Mucosa of stomach (tissue), 1 donor: Measurements from ENCODE around the gene TDRKH.

ENCODE experiments used
- H3K27me3 ChIP-seq: one replicate; pipeline ENCODE4 v1.7.0; 2013; ENCODE audit warnings: mild to moderate bottlenecking, low read length; ENCODE audit not compliant: control insufficient read depth, insufficient read depth
- H3K36me3 ChIP-seq: one replicate; pipeline ENCODE4 v1.7.0; 2013; ENCODE audit warnings: low read length; ENCODE audit not compliant: control insufficient read depth, insufficient read depth
- H3K4me1 ChIP-seq: one replicate; pipeline ENCODE4 v1.7.0; 2013; ENCODE audit warnings: mild to moderate bottlenecking, low read length; ENCODE audit not compliant: control insufficient read depth, insufficient read depth
- H3K4me3 ChIP-seq: one replicate; pipeline ENCODE4 v1.7.0; 2013; ENCODE audit warnings: low read length
- H3K9ac ChIP-seq: one replicate; pipeline ENCODE4 v1.7.0; 2013; ENCODE audit warnings: mild to moderate bottlenecking, low read length, moderate library complexity
- H3K9me3 ChIP-seq: one replicate; pipeline ENCODE4 v1.7.0; 2013; ENCODE audit warnings: mild to moderate bottlenecking, low read length, moderate library complexity; ENCODE audit not compliant: control insufficient read depth
- donor health status: Pancreatic carcinoma.

The TDRKH gene, protein sequence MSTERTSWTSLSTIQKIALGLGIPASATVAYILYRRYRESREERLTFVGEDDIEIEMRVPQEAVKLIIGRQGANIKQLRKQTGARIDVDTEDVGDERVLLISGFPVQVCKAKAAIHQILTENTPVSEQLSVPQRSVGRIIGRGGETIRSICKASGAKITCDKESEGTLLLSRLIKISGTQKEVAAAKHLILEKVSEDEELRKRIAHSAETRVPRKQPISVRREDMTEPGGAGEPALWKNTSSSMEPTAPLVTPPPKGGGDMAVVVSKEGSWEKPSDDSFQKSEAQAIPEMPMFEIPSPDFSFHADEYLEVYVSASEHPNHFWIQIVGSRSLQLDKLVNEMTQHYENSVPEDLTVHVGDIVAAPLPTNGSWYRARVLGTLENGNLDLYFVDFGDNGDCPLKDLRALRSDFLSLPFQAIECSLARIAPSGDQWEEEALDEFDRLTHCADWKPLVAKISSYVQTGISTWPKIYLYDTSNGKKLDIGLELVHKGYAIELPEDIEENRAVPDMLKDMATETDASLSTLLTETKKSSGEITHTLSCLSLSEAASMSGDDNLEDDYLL

GRCh38 chr1:151790071-151790939 lies at the start of gene TDRKH:
TSS of gene TDRKH (minus strand) at chr1:151790500. CDS start at chr1:151783022, 7,478 bp downstream.
- Histone ChIP-seq H3K27me3 (no peaks in the 10 kb centered on the region), H3K4me1 (no peaks in the 10 kb centered on the region), H3K9me3 (no peaks in the 10 kb centered on the region), H3K36me3 (no peaks in the 10 kb centered on the region), H3K4me3 (peak within 1 kb of the TSS; percentile 81), H3K9ac (peak within 1 kb of the TSS; percentile 65)

DNA sequence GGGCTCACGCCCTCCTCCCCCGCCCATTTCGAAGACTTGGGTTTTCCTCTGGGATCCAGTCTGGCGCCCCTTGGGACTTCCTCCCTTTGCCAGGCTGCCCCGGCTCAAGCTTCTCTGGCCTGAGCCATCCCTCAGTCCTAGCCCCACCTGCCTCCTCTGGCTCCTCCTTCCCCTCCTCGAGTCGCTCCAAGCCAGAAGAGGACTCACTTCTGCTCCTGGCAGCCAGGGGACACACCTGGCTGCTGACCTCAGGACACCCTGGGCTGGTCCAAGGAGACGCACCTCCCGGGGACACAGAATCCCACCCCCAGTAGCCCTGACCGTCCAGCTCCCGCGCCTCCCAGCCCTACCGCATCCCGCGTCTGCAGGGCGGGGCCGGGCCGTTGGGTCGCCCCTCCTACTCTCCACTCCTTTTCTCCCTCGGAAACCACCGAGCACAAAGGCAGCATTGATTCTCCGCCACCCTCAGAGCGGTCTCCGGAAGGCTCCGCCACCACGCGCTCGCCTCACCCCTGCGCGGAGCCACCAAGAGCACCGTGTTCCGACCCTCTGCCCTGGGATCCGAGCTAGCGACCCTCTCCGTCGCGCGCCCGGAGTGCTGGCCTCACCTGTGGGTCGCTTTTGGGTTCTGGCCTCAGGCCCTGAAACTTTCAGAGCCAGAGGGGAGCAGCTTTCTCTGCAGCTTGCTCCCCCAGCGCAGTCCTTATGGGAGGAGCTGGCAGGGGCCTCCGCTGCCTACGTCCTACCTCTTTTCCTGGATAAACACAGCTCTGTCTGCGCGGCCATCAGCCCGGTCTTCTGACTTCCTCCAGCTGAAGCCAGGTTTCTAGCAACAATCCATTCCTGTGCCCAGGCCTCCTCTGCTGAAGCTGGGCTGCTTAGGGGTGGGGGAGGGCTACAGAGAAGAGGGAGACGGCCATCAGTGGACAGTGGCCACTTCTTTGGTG lies 49.4 kb upstream of the TDRKH start, which contains the start of gene C2CD4D:
Gene C2CD4D, minus strand, starts transcription at position 364 of the 947 bp plus-strand sequence. CDS start 831 bp downstream, outside the sequence.
- H3K4me3 ChIP-seq = peak within 1 kb of the TSS; percentile 57
- no peaks in the 10 kb centered on the region for H3K36me3 ChIP-seq
- peak within 1 kb of the TSS; percentile 87 for H3K9ac ChIP-seq
- H3K27me3 ChIP-seq = peaks cover 24% of the 10 kb centered on the region
- H3K9me3 ChIP-seq = no peaks in the 10 kb centered on the region
- peaks cover 29% of the 10 kb centered on the region for H3K4me1 ChIP-seq

GRCh38 chr1:151839082-151839412 lies 48.7 kb upstream of the TDRKH start:
- H3K4me1 ChIP-seq = peaks cover 29% of the 10 kb centered on the region
- H3K4me3 ChIP-seq = peak overlapping the region; percentile 57
- no peaks in the 10 kb centered on the region for H3K36me3 ChIP-seq
- H3K27me3 ChIP-seq = peaks cover 24% of the 10 kb centered on the region
- H3K9ac ChIP-seq = peak overlapping the region; percentile 87
- H3K9me3 ChIP-seq = no peaks in the 10 kb centered on the region

DNA sequence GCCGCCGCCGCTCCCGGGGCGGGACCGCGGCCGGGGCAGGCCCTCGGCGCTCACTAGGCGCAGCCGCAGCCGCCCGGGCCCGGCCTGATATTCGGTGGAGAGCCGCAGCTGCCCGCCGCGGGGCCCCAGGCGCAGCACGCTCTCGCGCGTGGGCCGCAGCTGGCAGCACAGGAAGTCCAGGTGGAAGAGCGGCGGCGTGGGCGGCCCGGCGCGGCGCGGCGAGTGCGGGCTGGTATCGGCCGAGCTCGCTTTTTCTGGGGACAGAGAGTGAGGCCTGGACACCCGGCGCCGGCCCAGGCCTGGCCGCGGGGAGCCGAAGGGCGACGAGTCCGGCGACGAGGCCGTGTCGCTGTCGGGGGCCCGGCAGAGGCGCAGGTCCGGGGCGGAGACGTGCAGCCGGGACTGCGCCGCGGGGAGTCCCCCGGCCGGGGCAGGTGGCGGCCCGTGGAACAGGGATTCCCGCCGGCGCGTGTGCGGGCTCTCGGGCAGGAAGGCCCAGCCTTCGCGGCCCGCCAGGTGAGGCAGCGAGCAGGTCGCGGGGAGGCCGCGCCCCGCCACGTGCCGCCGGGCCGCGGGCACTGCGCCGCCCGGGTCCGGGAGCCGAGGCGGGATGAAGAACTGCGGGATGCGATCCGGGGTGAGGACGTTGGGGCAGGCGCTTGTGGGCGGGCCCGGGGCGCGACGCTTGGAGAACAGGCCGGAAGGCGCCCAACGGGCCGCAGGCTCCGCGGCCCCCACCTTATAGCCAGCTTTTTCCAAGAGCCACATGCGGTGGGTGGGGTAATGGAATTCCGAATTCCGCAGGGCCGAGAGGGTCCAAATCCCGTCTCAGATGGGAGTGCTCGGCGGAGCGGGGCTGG lies 48.2 kb upstream of the TDRKH start:
- H3K4me1 ChIP-seq = peaks cover 29% of the 10 kb centered on the region
- no peaks in the 10 kb centered on the region for H3K9me3 ChIP-seq
- no peak overlapping the region for H3K4me3 ChIP-seq
- H3K27me3 ChIP-seq = peaks cover 24% of the 10 kb centered on the region
- H3K36me3 ChIP-seq = no peaks in the 10 kb centered on the region
- H3K9ac ChIP-seq = peak overlapping the region; percentile 43

GRCh38 chr1:151837884-151838221 lies 47.6 kb upstream of the TDRKH start:
- Histone ChIP-seq H3K4me1 (peaks cover 30% of the 10 kb centered on the region), H3K4me3 (no peak overlapping the region), H3K27me3 (peaks cover 24% of the 10 kb centered on the region), H3K9me3 (no peaks in the 10 kb centered on the region), H3K9ac (peak overlapping the region; percentile 43), H3K36me3 (no peaks in the 10 kb centered on the region)

DNA sequence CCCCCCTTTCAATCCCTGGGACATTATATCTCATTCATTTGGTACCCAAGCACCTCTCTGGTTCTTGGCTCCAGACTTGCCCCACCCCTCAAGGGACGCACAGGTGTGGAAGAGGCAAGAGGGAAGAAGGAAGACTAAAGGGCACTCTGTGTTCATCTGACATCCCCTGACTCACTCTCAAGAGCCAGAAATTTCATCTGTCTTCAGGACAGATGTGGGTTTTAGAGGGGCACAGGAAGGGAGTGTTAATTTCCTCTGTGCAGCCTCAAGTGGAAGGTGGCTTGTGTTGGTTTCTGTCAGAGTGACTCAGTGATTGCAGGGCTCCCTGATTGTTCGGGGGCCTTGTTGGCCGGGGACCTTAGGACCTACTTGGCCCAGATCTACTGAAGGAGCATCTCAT lies 46.9 kb upstream of the TDRKH start:
- no peaks in the 10 kb centered on the region for H3K36me3 ChIP-seq
- H3K9ac ChIP-seq = no peak overlapping the region
- no peak overlapping the region for H3K4me3 ChIP-seq
- H3K27me3 ChIP-seq = peaks cover 24% of the 10 kb centered on the region
- H3K4me1 ChIP-seq = peaks cover 36% of the 10 kb centered on the region
- no peaks in the 10 kb centered on the region for H3K9me3 ChIP-seq

GRCh38 chr1:151835596-151835995 lies 45.3 kb upstream of the TDRKH start:
- Histone ChIP-seq H3K27me3 (peaks cover 24% of the 10 kb centered on the region), H3K4me3 (no peak overlapping the region), H3K9ac (no peak overlapping the region), H3K4me1 (peaks cover 42% of the 10 kb centered on the region), H3K36me3 (no peaks in the 10 kb centered on the region), H3K9me3 (no peaks in the 10 kb centered on the region)

GRCh38 chr1:151834239-151834638 lies 43.9 kb upstream of the TDRKH start:
- Histone ChIP-seq H3K9me3 (no peaks in the 10 kb centered on the region), H3K4me3 (no peak overlapping the region), H3K4me1 (peaks cover 43% of the 10 kb centered on the region), H3K36me3 (no peaks in the 10 kb centered on the region), H3K9ac (no peak overlapping the region), H3K27me3 (peaks cover 14% of the 10 kb centered on the region)

GRCh38 chr1:151833172-151833900 lies 43.0 kb upstream of the TDRKH start:
- Histone ChIP-seq H3K4me1 (peaks cover 39% of the 10 kb centered on the region), H3K9me3 (no peaks in the 10 kb centered on the region), H3K9ac (peak overlapping the region; percentile 38), H3K4me3 (no peak overlapping the region), H3K36me3 (no peaks in the 10 kb centered on the region), H3K27me3 (peaks cover 6% of the 10 kb centered on the region)

GRCh38 chr1:151832318-151832980 lies 42.1 kb upstream of the TDRKH start:
- H3K9ac ChIP-seq = peak overlapping the region; percentile 90
- H3K4me3 ChIP-seq = no peak overlapping the region
- H3K27me3 ChIP-seq = peaks cover under 1% of the 10 kb centered on the region
- H3K36me3 ChIP-seq = no peaks in the 10 kb centered on the region
- H3K4me1 ChIP-seq = peaks cover 39% of the 10 kb centered on the region
- no peaks in the 10 kb centered on the region for H3K9me3 ChIP-seq
